GM12878 (cell line): ENCODE data around the gene PKP4. TPM values are rescaled to one million over a fixed set of nuclear protein-coding genes. Genes with fewer than 3 reads are reported as not detected.
"Not testable (repeated sequence)": the region's sequence is repeated elsewhere in the genome, so short reads cannot be mapped to it uniquely, and the experiment has no call there.

Source experiments
- ATAC-seq: fragments of 200-7000 bp; cut with Tn5 transposase; 3 replicates; pipeline ENCODE4 v1.9.1; 2020; ENCODE audit warnings: mild to moderate bottlenecking, moderate library complexity
- BruUV-seq: library from RNA; stranded (reverse); fragments of 400-500 nt; replicated peaks from 2 replicates; lab custom pipeline; 2021; lab: Mats Ljungman, UMichigan
- CTCF ChIA-PET: fragments of 300-600 bp; sonication (Branson Sonifier 250); formaldehyde crosslinking; extraction: SDS; loops from one replicate; lab custom pipeline; 2021; ENCODE audit warnings: inconsistent platforms; lab: Yijun Ruan, JAX
- POLR2A ChIA-PET: fragments of 350-600 bp; formaldehyde crosslinking; extraction: SDS; loops from one replicate; lab custom pipeline; 2021; ENCODE audit warnings: inconsistent platforms; lab: Charles Lee
- RAD21 ChIA-PET: fragments of 300-600 bp; sonication (Branson Sonifier 250); formaldehyde crosslinking; loops from one replicate; lab custom pipeline; 2023; ENCODE audit warnings: antibody characterized with exemption; ENCODE audit not compliant: unreplicated experiment; lab: Charles Lee
- SMC1A ChIA-PET: fragments of 300-600 bp; sonication (Branson Sonifier 250); formaldehyde crosslinking; loops from one replicate; lab custom pipeline; 2023; ENCODE audit not compliant: unreplicated experiment, uncharacterized antibody; lab: Charles Lee
- DNase-seq: peaks from one replicate; pipeline ENCODE4 v3.0.0-alpha.2; 2011; ENCODE audit warnings: low read depth, low spot score
- FAIRE-seq: peaks from 3 replicates; lab custom pipeline; 2011; peaks lifted over from hg19 to GRCh38; lab: Jason Lieb, UNC
- H2AFZ ChIP-seq: 2 replicates; pipeline ENCODE4 v1.6.0; 2011; ENCODE audit warnings: low read depth, low read length, control low read depth; ENCODE audit not compliant: control insufficient read depth
- H3K27ac ChIP-seq: 2 replicates; pipeline ENCODE4 v1.5.1; 2011; ENCODE audit warnings: control low read depth; ENCODE audit not compliant: control insufficient read depth, insufficient read depth
- H3K27me3 ChIP-seq, 2 experiments: replicated peaks in 1 of 2; 2 replicates each; pipeline versions ENCODE4 v1.6.0 to v1.6.1; 2011; ENCODE audit warnings: low read length in 1 of 2; ENCODE audit not compliant: control insufficient read depth in 2 of 2, insufficient read depth in 2 of 2
- H3K36me3 ChIP-seq, 2 experiments: 2 replicates each; pipeline ENCODE4 v1.5.1; 2011; ENCODE audit warnings: low read length in 1 of 2; ENCODE audit not compliant: control insufficient read depth in 2 of 2, insufficient read depth in 2 of 2
- H3K4me1 ChIP-seq: 2 replicates; pipeline ENCODE4 v1.6.1; 2011; ENCODE audit warnings: mild to moderate bottlenecking, low read length, moderate library complexity, mixed read lengths; ENCODE audit not compliant: control insufficient read depth, insufficient read depth
- H3K4me2 ChIP-seq: 2 replicates; pipeline ENCODE4 v1.6.0; 2011; ENCODE audit warnings: control low read depth; ENCODE audit not compliant: control insufficient read depth, insufficient read depth
- H3K4me3 ChIP-seq: fragments of 200-600 bp; sonication (generic); 2 replicates; pipeline ENCODE4 v1.5.1; 2016
- H3K79me2 ChIP-seq: 2 replicates; pipeline ENCODE4 v1.6.0; 2011; ENCODE audit warnings: low read length; ENCODE audit not compliant: control insufficient read depth, insufficient read depth
- H3K9ac ChIP-seq: 2 replicates; pipeline ENCODE4 v1.8.0; 2011; ENCODE audit warnings: low read length, control low read depth, mixed read lengths; ENCODE audit not compliant: control insufficient read depth, insufficient read depth
- H3K9me3 ChIP-seq: replicated peaks from 3 replicates; pipeline ENCODE4 v1.5.1; 2011; ENCODE audit warnings: mild to moderate bottlenecking, low read length; ENCODE audit not compliant: control insufficient read depth, insufficient read depth
- H4K20me1 ChIP-seq: 2 replicates; pipeline ENCODE4 v1.6.0; 2011; ENCODE audit not compliant: control insufficient read depth, insufficient read depth
- ASH2L ChIP-seq: fragments of 300-600, 200-600 bp; sonication (generic); IDR thresholded peaks from 2 replicates; pipeline ENCODE4 v1.6.1; 2017; ENCODE audit warnings: low read depth, mild to moderate bottlenecking, borderline replicate concordance
- CHD4 ChIP-seq: fragments of 200-600 bp; sonication (generic); IDR thresholded peaks from 2 replicates; pipeline ENCODE4 v1.6.1; 2016; ENCODE audit warnings: mild to moderate bottlenecking
- CTCF ChIP-seq, 3 experiments: IDR thresholded peaks in 2 of 3; conservative IDR thresholded peaks in 1 of 3; 2 replicates each; pipeline ENCODE4 v1.5.1; 2011; ENCODE audit warnings: low read depth in 3 of 3, low read length in 3 of 3, mild to moderate bottlenecking in 3 of 3, control low read depth in 2 of 3, moderate library complexity in 2 of 3, inconsistent platforms in 1 of 3, mixed read lengths in 1 of 3; ENCODE audit not compliant: control insufficient read depth in 2 of 3, insufficient read depth in 1 of 3; ENCODE audit errors: extremely low read depth in 1 of 3
- GABPA ChIP-seq: IDR thresholded peaks from 2 replicates; pipeline ENCODE4 v1.6.1; 2014; ENCODE audit warnings: antibody characterized with exemption, low read depth, mild to moderate bottlenecking, inconsistent platforms
- HCFC1 ChIP-seq: fragments of 150-350 bp; IDR thresholded peaks from 2 replicates; pipeline ENCODE4 v1.6.1; 2014; ENCODE audit warnings: low read length
- PAX8 ChIP-seq: fragments of 450-650 bp; IDR thresholded peaks from 2 replicates; pipeline ENCODE4 v1.6.1; 2017; ENCODE audit warnings: mild to moderate bottlenecking, moderate library complexity
- RELB ChIP-seq: fragments of 450-650 bp; IDR thresholded peaks from 2 replicates; pipeline ENCODE4 v1.6.1; 2017; ENCODE audit warnings: low read depth, mild to moderate bottlenecking, moderate library complexity
- SIX5 ChIP-seq: IDR thresholded peaks from 2 replicates; pipeline ENCODE4 v1.6.1; 2011; ENCODE audit warnings: mild to moderate bottlenecking, low read depth, low read length, moderate library complexity; ENCODE audit not compliant: severe bottlenecking
- SMARCA5 ChIP-seq: fragments of 450-650 bp; IDR thresholded peaks from 2 replicates; pipeline ENCODE4 v1.6.1; 2017; ENCODE audit warnings: mild to moderate bottlenecking
- WGBS: methylation state at CpG from one replicate; pipeline ENCODE4 v1.1.6; 2016; ENCODE audit warnings: low lambda C conversion rate; ENCODE audit not compliant: insufficient replicate concordance, insufficient coverage; ENCODE audit errors: missing lambda C conversion rate; 5-methylcytosine and 5-hydroxymethylcytosine counted together
- in situ Hi-C: fragments of 300-500 bp; cut with MboI; formaldehyde crosslinking; loops from 9 replicates; pipeline ENCODE4 v1.14.3; 2018; ENCODE audit warnings: mixed read lengths
- intact Hi-C: fragments of 100-400 bp; cut with micrococcal nuclease; formaldehyde crosslinking; loops from one replicate; pipeline ENCODE4 v1.14.2; 2022; ENCODE audit not compliant: unreplicated experiment
- polyA plus RNA-seq, 11 experiments: library from polyadenylated mRNA; depleted of rRNA in 4 of 11; unstranded in 6 of 11; stranded (reverse) in 5 of 11; fragments of >200 nt; fragmentation: Nextera tagmentation in 4 of 11; fragmentation: Illumina TruSeq in 1 of 11; extraction: Ambion mirVana in 4 of 11; extraction: Trizol in 1 of 11; gene quantifications; 1 replicate in 1 of 11; 2 replicates in 10 of 11; pipeline versions ENCODE4 v1.2.1 to v1.2.3, GENCODE V29; 2011 to 2016; ENCODE audit warnings: inconsistent platforms in 2 of 11, missing spikeins in 2 of 11, low read depth in 1 of 11
- total RNA-seq, 4 experiments: library from RNA; depleted of rRNA in 3 of 4; stranded (reverse); fragments of >200 nt in 3 of 4; fragmentation: Illumina TruSeq in 1 of 4; extraction: Trizol in 1 of 4; gene quantifications; 2 replicates each; pipeline versions ENCODE4 v1.2.1 to v1.2.3, GENCODE V29; 2013 to 2021

Gene PKP4
- total and polyA plus RNA-seq, 10 of the 15 experiments (the other 5 are each of a cell fraction or from before 2014, with no cell fraction given), result 4.8 to 35.8 (median 17.7) TPM

- intact Hi-C loops, FAIRE-seq, POLR2A ChIA-PET, H3K9me3 ChIP-seq, ATAC-seq, H3K27ac ChIP-seq, H3K4me3 ChIP-seq, H2AFZ ChIP-seq, DNase-seq, H3K9ac ChIP-seq, SMC1A ChIA-PET, H3K4me2 ChIP-seq, RAD21 ChIA-PET, H3K27me3 ChIP-seq, H3K36me3 ChIP-seq, H4K20me1 ChIP-seq, H3K79me2 ChIP-seq, in situ Hi-C loops, CTCF ChIA-PET, H3K4me1 ChIP-seq, BruUV-seq: not testable (repeated sequence)
- WGBS, result 47% methylated on average over 4 of the region's 4 CpGs
Measured at GRCh38 chr2:158439062-158439461, 17.7 kb upstream of the PKP4 start.

- no peak for ATAC-seq
- ChIA-PET RAD21 (no interaction called here), SMC1A (no interaction called here), POLR2A (no interaction called here), CTCF (no interaction called here)
- WGBS, result 62% methylated on average over 1 of the region's 1 CpG
- Histone ChIP-seq H3K9ac (no peak overlapping the region), H3K36me3 (no peaks in the 10 kb centered on the region), H2AFZ (no peak overlapping the region), H3K79me2 (no peaks in the 10 kb centered on the region), H3K27me3 (no peaks in the 10 kb centered on the region), H4K20me1 (no peaks in the 10 kb centered on the region), H3K4me3 (no peak overlapping the region), H3K27ac (no peak overlapping the region), H3K4me1 (no peaks in the 10 kb centered on the region), H3K9me3 (no peaks in the 10 kb centered on the region), H3K4me2 (no peak overlapping the region)
- intact Hi-C loops (no loop called here), in situ Hi-C loops (no loop called here)
- no TSS peak for BruUV-seq
- FAIRE-seq, result no peak
- TF ChIP-seq HCFC1 (no peak), CHD4 (no peak), SIX5 (no peak), ASH2L (no peak), SMARCA5 (no peak), RELB (no peak), PAX8 (no peak), GABPA (no peak), CTCF (IDR thresholded peaks at IDR 0.05 in 2 of 3, conservative IDR thresholded peaks at IDR 0.05 in 1 of 3; ENCODE audit: control insufficient read depth in 2 of 3, extremely low read depth in 1 of 3, insufficient read depth in 1 of 3, low read depth in 3 of 3, low read length in 3 of 3) (no peak)
- DNase-seq, result no peak
Measured at GRCh38 chr2:158443606-158444005, 13.1 kb upstream of the PKP4 start.
